GM19193 (cell line): ENCODE results near the gene MROH9.

Experiments used
- POLR2A ChIP-seq: IDR thresholded peaks from 4 replicates; pipeline ENCODE4 v1.6.1; 2011; ENCODE audit not compliant: insufficient read depth, insufficient read length; ENCODE audit errors: extremely low read depth

Gene MROH9, protein sequence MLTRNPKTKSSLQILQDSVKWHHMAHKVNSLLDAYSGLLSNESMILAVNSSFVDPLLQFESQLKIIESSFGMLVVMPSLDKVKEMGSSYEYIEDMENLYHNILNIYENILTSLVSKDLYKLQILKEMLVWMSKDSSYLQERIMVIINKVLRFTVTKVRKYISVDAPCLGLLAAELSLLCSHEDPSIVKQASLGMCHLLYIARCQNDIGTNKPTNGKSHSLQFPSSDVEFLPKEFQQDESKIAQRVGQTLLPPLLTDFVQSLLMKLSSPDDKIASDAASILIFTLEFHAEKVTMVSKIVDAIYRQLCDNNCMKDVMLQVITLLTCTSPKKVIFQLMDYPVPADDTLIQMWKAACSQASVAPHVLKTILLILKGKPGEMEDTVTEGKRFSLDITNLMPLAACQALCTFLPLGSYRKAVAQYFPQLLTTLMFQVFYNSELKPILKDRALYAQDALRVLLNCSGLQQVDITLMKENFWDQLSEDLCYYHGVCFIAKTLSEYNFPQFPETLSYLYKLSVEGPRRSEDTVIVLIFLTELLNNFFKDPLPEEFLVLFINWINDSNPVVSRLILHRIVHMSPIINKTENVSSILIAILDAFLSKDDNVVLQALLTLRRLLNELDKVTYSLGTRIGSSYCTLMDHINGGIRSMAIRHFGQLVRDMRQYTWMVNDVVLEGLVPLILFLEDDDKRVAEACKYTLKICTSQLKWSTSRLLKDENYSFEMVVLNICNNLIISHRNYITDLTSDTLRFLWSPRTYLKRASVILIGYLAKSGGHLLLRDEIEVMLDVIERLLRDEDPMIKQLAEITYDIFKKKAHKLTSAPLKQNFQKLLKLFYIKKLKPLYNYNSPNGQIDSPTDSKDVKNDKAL

GRCh38 chr1:170935231-170935630, at the start of gene MROH9:
Gene MROH9, plus strand, starts transcription at chr1:170935534. Its CDS starts 10,023 bp downstream, at chr1:170945557.
- no peak for TF ChIP-seq POLR2A

GRCh38 chr1:170885551-170885950, 49.8 kb upstream of the MROH9 start:
- TF ChIP-seq POLR2A, result no peak

DNA sequence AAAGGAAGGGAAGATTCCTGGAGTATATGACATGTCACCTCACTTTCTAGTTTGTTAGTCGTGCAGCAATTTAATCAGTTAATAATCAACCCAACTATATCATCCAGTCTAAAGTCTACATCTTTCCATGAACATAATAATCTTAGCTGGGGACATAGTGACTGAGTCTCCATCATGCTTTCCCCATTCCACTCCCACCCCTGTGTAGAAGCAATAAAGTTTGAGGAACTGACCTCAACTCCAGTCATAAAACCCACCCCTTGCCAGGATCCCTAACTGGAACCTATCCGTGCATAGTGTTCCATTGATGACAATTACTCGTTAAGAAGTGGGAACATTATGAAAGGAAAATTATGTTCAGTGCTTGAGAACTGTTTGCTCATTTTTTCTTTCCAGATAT, 48.9 kb upstream of the MROH9 start:
- TF ChIP-seq POLR2A, result no peak

- no peak for TF ChIP-seq POLR2A
These were observed 47.6 kb upstream of the MROH9 start for GRCh38 chr1:170887726-170888125.

- no peak for TF ChIP-seq POLR2A
These were observed 43.5 kb upstream of the MROH9 start for GRCh38 chr1:170891872-170892271.

DNA sequence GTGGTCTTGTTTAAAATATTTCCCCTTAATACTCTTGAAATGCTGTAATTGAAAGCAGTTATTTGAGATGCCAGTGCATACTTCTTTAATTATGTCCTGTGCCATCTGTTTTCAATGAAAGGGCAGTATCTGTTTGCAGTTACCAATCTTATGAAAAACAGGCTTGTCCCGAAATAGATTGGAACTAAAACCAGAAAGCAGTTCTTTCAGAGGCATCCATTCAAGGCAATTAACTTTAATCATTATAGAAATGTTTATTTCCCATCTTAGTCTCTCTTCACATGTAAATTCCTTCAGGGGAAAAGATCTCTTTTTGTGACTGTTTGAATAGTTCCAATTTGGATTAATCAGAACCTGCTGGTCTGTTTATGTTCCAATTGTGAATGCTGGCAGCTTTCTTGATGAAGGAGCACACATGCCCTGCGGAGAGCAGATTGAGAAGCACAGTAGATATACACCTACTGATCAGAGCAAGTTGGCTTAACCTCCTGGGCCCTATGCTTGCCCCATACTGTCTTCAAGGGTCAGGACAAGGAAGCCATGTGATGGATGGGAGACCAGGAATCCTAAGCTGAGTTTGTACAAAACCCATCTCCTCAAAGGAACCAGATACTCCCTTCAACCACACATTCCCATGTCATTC, 41.6 kb upstream of the MROH9 start:
- no peak for TF ChIP-seq POLR2A

DNA sequence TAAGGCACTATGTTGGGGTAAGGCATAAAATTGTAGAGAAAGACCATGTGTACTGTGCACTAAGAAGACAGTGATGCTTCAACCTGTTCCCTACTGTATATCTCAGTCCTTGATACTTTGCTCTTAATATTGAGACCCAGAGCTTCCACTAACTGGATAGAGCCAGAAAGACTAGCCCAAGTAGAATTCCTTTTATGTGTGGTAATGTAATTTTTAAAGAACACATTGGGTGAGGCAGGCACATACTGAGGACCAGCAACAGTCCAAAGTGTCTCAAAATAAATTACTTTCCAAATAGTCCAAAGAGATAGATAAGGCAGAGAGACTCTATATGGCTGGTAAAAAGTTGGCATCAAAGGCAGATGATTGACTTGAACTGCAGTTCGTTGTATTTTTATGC, 31.4 kb upstream of the MROH9 start:
- TF ChIP-seq POLR2A, result no peak

DNA sequence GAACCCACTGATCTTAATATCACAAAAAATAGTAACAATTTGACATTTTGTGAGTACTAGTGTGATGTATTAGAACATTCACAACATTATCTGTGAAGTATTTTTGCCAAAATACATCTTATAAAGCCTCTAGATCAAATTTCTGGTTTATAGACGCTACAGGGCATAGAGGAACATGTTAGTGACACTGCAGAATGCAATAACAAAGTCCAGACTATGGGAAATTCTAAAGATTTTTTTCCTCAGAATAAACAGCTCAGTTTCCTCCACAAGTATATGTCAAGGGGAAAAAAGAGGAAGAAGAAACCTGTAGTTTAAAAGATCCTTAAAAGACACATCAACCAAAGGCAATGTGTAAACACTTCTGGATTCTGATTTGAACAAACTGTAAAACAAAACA, 26.4 kb upstream of the MROH9 start:
- TF ChIP-seq POLR2A, result no peak

GRCh38 chr1:170910273-170910672, 25.1 kb upstream of the MROH9 start:
- no peak for TF ChIP-seq POLR2A

DNA sequence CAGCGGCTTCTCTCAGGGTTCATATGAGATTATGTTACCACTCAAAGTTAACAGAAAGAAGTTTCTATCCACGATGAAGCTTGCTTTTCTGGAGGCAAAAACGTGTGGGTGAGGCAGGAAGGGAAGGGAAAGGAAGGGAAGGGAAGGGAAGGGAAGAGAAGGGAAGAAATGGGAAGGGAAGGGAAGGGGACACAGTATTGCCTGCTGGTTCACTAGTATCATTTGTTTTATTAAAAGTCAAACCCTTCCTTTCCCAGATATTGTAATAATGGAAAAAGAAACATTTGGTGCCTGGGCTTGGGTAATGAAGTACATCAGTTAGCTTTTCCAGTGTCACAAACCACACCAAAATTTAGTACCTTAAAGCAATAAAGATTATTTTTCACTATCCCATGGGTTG, 18.0 kb upstream of the MROH9 start:
- no peak for TF ChIP-seq POLR2A

DNA sequence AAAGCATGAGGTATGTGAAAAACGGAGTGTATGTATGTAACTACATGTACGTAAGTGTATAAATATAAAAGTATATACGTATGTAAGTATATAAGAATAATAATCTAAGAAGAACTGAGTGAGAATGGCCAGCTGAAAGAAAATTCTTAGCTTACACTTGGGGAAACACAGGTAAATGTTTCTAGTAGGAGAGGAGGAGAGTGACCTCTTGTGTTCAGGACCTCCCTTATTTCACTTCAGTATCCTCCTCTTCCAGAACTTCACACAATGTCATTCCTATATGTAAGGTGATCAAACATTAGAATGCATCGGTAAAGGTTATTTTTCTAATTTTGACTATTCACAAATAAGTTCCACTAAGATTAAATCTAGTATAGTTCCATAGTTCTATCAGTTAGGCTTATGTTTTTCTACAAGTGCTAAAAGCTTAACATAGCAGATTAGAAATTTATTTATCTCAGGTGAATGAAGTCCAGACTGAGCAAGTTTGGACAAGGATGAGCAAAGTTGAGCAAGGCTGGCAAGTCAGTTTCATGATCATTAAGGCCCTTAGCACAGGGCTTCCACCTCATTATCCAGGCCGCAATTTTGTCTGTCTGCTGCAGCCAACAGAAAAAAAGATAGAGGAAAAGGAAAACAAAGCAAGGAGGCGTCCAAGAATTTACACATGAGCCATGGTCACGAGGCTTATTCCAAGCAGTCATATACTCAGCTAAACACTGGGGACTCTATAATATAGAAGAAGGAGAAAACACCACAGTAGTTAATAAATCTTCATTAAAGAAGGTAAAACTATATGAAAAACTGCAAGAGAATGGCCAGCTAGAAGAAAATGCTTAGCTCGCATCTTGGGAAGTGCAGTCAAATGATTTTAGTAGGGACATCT, 7.1 kb upstream of the MROH9 start:
- TF ChIP-seq POLR2A, result no peak

DNA sequence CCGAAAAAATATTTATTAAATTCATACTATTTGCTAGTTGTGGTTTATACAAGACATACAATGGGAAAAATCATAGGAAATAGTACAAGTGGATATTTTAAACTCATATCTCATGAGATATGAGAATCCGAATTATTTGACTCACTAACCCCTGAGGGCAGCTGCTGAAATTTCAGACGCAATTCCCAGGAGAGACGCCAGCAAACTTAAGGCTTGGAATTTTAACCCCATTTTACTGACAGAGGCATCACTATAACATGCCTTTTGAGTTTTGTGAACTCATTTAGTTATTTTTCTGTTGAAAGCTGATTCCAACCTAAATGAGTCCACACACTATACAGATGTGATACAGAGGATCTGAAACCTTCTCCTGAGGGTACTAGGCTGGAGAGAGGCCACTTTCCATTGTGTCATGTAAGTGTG, 5.9 kb upstream of the MROH9 start:
- TF ChIP-seq POLR2A, result no peak

- no peak for TF ChIP-seq POLR2A
These were observed 5.3 kb upstream of the MROH9 start for GRCh38 chr1:170929835-170930554.

DNA sequence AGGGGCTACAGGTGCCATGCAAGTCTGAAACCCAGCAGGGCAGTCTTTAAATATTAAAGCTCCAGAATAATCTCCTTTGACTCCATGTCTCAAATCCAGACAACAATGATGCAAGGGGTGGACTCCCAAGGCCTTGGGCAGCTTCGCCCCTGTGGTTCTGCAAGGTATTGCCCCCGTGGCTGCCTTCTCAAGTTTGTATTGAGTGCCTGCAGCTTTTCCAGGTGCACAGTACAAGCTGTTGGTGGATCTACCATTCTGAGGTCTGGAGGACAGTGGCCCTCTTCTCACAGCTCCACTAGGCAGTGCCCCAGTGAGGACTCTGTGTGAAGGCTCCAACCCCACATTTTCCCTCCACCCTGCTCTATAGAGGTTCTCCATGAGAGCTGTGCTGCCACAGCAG, 3.7 kb upstream of the MROH9 start:
- TF ChIP-seq POLR2A, result no peak

GRCh38 chr1:170932236-170932635, 3.1 kb upstream of the MROH9 start:
- TF ChIP-seq POLR2A, result no peak

DNA sequence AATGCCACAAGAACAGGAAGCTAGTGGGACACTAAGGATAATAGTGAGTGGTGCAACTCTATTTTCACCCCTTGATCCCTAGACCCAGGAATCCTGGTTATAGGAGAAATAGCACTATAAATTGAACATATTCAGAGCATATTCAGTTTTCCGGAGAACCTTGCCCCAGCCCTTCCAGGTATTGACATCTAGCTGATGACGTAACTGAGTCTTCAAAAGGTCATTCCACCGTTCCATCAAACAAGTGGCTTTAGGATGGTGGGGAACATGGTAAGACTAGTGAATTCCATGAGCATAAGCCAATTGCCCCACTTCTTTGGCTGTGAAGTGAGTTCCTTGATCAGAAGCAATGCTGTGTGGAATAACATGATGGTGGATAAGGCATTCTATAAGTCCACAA, 2.9 kb downstream of the MROH9 start:
- no peak for TF ChIP-seq POLR2A
